HG03135 (cell line): ENCODE results near the gene ITGAL.
"Not testable (repeated sequence)": the region's sequence is repeated elsewhere in the genome, so short reads cannot be mapped to it uniquely, and the experiment has no call there.

Experiments used
- ATAC-seq: cut with Tn5 transposase; IDR thresholded peaks from one replicate; pipeline ENCODE4 v1.9.1; 2021; ENCODE audit warnings: mild to moderate bottlenecking, moderate library complexity; ENCODE audit not compliant: unreplicated experiment

ITGAL gene

DNA sequence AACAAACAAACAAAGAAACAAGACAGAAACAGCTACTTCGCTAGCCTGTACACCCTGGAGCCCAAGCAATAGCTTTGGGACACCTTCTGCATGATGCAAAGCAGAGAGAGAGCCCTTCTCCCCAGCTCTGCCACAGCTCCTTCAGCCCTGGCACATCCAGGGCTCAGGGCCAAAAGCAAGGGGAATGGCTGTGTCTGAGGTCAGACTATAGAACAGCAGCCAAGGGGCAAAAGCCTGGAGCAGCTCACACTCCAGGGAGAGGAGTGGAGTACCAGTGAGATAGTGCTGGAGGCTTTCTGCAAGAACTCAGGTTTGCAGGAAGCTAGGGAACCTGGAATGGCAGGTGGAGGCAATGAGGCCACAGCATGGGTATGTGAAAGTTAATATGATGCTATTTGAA lies 15.3 kb upstream of the ITGAL start:
- ATAC-seq: no peak

DNA sequence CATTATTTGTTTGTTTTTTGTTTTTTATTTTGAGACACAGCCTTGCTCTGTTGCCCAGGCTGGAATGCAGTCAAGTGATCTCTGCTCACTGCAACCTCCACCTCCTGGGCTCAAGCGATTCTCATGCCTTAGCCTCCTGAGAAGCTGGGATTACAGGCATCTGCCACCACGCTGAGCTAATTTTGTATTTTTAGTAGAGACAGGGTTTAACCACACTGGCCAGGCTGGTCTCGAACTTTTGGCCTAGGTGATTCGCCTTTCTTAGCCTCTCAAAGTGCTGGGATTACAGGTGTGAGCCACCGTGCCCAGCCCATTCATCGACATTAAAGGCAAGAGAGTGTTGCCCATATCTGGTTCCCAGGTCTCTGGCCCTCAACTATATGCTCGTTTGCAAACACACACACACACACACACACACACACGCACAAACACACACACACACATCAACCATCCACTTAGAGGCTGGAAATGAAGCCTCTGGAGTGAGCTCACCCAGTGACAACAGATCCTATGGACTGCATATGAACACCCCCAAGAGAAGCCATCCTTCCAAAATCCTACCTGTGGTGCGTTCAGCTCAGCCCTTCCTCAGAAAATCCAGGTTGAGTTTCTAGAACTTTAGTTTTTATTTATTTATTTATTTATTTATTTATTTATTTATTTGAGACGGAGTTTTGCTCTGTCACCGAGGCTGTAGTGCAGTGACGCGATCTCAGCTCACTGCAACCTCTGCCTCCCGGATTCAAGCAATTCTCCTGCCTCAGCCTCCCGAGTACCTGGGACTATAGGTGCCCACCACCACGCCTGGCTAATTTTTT lies 14.6 kb upstream of the ITGAL start:
- no peak for ATAC-seq

DNA sequence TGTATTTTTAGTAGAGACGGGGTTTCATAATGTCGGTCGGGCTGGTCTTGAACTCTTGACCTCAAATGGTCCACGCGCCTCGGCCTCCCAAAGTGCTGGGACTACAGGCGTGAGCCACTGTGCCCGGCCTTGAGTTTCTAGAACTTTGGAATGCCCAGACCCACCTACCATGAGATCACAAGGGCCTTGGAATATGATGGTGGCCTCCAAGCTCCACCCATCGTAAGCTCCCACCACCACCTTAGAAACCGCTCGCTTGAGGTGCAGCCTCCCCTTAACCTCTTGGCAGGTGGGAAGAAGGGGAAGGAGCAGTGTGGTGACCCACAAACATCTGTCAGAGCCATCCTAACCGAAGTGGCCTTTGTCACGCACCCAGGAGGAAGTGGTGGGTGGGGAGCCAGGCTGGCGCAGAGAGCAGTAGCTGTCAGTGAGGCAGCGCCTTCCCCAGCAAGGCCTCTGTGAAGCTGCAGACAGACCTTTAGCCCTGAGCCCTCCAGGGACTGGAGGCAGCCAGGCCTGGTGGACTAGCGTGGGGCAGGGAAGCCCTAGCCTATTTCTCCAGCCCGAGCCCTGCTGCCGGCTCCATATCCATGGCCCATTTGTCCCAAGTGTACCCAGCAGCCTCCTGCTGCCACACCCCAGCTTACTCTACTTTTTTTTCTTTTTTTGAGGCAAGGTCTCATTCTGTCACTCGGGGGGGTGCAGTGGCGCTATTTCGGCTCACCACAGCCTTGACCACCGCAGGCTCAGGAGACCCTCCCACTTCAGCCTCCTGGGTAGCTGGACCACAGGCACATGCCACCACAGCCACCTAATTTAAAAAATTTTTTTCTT lies 13.8 kb upstream of the ITGAL start:
- ATAC-seq: peak; percentile 74

DNA sequence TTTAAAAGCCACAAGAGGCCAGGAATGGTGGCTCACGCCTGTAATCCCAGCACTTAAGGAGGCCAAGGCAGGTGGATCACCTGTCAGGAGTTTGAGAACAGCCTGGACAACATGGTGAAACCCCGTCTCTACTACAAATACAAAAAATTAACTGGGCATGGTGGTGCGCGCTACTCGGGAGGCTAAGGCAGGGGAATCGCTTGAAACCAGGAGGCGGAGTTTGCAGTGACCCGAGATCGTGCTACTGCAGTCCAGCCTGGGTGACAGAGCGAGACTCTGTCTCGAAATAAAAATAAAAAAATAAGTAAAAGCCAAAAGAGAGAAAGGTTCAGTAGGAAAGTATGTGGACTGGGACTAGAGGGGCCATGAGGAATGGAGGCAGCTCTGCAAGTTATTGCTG lies 13.1 kb upstream of the ITGAL start:
- ATAC-seq: no peak

DNA sequence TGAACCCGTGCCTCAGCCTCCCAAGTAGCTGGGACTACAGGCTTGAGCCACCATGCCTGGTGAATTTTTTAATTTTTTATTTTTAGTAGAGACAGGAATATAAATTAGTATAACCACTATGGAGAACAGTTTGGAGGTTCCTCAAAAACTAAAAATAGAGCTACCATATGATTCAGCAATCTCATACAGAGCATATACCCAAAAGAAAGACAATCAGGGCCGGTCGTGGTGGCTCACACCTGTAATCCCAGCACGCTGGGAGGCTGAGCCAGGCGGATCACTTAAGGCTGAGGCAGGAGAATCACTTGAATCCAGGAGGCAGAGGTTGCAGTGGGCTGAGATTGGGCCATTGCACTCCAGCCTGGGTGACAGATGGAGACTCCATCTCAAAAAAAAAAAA lies 11.1 kb upstream of the ITGAL start:
- ATAC-seq: not testable (repeated sequence)

DNA sequence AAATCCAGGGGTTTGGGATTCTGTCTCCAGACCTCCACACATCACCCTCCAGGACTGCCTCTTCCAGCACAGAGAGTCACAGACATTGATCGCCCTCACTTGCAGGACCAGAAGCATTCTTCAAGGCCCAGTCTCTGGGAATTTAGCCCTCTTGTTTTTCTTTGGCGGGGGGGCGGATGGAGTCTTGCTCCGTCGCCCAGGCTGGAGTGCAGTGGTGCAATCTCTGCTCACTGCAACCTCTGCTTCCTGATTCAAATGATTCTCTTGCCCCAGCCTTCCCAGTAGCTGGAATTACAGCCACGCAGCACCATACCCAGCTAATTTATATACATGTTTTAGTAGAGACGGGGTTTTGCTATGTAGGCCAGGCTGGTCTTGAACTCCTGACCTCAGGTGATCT lies 8.5 kb upstream of the ITGAL start:
- ATAC-seq: no peak

DNA sequence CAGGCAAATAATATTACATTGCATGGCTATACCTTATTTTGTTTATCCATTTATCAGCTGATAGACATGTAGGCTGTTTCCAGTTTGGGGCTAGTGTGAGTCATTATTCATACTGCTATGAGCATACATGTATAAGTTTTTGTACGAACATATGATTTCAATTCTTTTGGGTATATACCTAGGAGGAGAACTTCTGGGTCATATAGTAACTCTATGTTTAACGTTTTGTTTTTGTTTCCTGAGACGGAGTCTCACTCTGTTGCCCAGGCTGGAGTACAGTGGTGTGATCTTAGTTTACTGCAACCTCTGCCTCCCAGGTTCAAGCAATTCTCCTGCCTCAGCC lies 2.4 kb upstream of the ITGAL start:
- no peak for ATAC-seq

DNA sequence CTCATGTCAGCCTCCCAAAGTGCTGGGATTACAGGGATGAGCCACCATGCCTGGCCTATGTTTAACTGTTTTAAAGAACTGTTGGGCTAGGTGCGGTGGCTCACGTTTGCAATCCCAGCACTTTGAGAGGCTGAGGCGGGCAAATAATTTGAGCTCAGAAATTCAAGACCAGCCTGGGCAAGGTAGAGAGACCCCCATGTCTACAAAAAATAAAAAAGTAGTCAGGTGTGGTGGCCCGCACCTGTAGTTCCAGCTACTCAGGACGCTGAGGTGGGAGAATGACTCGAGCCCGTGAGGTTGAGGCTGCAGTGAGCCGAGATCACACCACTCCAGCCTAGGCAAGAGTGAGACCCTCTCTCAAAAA lies 1.9 kb upstream of the ITGAL start:
- peak; percentile 4 for ATAC-seq

DNA sequence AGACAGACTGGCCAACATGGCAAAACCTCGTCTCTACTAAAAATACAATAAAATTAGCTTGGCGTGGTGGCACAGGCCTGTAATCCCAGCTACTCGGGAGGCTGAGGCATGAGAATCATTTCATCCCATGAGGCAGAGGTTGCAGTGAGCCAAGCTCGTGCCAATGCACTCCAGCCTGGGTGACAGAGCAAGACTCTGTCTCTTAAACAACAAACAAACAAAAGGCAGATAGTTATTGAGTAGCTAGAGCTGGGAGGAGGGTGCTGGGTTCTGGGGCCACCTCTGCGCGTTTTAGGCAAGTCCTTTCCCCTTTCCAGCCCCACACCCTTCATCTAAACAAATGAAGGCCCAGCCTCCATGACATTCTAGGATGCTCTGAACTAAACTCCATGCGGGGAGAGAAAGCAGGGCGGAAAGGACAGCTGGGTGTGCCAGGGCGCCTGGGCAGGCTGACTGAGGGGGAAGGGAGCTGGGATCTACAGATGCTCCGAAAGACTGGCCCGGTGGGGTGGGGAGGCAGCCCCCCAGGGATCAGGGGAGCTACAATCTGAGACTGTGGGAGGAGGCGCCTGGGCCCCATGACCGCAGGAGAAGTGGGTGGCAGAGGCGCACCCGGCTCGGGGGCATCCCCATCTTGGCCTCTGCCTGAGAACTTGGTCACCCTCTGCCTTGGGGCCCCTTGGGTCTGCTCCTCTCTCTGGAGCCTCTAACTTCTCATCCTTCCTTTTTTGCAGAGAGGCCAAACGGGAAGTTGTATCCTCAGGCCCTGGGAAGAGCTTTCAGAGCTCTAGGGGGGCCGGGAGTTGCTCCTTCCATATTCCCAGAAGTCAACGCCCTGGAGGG lies 910 bp downstream of the ITGAL start:
- no peak for ATAC-seq

DNA sequence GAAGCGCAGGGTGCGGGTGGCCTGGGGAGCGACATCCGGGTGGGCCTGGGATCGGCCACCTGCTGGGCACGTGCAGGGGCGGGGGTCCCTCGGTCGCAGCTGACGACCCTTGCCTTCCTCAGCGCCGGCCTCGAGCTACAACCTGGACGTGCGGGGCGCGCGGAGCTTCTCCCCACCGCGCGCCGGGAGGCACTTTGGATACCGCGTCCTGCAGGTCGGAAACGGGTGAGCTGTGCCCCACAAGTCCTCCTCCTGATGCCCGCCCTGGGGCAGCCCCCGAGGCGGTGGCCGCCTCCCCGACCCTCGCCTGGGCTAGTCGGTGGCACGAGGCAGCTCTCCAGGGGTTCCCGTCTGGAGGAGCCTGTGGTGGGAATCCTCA lies 1.5 kb downstream of the ITGAL start:
- ATAC-seq: no peak

DNA sequence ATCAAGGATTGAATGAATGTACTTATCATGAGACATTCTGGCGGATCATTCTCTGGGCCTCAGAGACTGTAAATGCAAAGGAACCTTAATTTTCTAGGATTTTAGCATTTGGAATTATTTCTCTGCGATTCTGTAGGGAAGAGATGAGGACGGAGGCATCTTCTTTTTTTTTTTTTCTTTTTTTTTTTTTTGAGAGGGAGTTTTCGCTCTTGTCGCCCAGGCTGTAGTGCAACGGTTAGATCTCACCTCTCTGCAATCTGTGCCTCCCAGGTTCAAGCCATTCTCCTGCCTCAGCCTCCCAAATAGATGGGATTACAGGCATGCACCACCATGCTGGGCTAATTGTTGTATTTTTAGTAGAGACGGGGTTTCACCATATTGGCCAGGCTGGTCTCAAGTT lies 2.1 kb downstream of the ITGAL start:
- no peak for ATAC-seq

DNA sequence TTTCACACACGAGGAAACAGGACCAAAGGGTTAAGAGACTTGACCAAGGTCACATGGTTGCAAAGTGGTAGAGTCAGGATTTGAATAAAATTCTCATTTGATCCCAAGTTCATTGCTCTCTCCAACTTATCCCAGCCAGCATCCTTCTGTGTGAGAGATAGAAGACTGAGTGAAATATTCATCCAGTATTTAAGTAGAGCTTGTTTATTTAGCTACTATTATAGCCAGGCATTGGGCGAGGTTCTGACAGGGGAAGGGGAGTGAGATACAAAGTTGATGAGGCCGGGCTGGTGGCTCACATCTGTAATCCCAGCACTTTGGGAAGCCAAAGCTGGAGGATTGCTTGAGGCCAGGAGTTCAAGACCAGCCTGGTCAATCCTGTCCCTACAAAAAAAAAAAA lies 4.4 kb downstream of the ITGAL start:
- ATAC-seq: no peak

DNA sequence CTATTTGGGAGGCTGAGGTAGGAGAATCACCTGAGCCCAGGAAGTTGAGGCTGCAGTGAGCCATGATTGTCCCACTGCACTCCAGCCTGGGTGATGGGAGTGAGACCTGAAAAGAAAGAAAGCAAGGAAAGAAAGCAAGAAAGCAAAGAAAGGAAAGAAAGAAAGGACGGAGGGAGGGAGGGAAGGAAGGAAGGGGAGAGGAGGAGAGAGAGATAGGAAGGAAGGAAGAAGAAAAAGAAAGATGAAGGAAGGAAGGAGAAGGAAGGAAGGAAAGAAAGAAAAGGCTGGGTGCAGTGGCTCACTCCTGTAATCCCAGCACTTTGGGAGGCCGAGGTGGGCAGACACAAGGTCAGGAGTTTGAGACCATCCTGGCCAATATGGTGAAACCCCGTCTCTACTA lies 5.2 kb downstream of the ITGAL start:
- not testable (repeated sequence) for ATAC-seq

DNA sequence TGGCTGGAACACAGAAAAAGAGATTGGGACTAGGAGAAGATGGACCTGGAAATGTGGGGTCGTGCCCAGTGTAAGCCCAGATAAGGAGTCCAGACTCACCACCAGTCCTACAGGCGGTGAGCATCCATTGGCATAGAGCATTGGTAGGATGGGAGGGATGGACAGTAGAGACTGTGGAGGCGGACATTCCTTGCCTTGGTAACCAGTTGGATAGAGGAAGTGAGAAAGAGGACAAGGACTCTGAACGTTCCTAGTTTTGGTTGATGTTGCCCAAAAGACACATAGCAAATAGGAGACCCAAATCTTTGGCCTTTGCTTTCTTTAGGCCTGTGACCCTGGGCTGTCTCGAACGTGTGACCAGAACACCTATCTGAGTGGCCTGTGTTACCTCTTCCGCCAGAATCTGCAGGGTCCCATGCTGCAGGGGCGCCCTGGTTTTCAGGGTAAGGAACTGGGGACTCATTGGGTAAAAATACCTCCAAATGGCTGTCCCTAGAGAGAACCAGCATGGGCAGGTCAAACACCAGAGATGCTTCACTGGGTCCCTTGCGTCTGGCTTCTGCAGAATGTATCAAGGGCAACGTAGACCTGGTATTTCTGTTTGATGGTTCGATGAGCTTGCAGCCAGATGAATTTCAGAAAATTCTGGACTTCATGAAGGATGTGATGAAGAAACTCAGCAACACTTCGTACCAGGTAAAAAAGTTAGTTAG lies 6.4 kb downstream of the ITGAL start:
- ATAC-seq: no peak

DNA sequence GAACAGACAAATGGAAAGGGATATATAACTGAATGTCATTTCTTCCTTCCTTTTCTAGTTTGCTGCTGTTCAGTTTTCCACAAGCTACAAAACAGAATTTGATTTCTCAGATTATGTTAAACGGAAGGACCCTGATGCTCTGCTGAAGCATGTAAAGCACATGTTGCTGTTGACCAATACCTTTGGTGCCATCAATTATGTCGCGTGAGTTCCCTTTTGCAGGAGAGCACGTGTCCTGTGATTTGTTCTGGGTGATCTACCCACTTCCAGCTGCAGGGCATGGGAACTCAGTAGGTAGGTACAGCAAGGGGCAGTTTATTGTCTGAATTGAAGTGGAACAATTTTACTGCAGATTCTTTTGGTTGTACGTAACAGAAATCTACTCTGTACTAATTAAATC lies 8.8 kb downstream of the ITGAL start:
- ATAC-seq: no peak

DNA sequence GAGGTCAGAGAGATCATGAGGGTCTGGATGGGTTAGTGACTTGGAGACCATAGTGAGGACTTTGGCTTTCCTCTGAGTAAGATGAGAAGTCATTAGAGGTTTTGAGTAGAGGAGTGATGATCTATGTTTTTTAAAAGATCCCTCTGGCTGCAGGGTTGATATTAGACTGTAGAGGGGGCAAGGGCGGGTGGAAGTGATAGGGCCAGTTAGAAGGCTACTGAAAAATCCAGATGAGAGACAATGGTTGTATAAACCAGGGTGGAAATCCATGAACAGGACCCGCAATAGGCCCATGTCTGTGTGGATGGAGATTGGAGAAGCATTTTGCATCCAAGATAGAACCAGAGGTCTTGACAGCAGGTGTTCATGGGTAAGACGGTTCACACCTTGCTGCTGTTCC lies 9.8 kb downstream of the ITGAL start:
- no peak for ATAC-seq

DNA sequence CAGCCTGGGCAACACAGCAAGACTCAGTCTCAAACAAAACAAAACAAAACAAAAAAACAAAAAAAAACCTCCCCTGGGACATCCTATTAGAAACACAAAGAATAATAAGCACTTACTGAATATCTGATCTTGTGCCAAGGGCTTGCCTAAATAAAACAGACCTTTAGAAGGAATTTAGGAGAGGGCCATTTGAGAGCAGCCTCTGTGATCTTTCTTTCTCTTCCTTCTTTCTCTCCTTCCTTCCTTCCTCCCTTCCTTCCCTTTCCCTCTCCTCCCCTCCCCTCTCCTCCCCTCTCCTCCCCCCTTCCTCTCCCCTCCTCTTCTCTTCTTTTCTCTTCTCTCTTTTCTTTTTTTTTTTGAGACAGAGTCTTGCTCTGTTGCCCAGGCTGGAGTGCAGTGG lies 12.3 kb downstream of the ITGAL start:
- ATAC-seq: no peak

DNA sequence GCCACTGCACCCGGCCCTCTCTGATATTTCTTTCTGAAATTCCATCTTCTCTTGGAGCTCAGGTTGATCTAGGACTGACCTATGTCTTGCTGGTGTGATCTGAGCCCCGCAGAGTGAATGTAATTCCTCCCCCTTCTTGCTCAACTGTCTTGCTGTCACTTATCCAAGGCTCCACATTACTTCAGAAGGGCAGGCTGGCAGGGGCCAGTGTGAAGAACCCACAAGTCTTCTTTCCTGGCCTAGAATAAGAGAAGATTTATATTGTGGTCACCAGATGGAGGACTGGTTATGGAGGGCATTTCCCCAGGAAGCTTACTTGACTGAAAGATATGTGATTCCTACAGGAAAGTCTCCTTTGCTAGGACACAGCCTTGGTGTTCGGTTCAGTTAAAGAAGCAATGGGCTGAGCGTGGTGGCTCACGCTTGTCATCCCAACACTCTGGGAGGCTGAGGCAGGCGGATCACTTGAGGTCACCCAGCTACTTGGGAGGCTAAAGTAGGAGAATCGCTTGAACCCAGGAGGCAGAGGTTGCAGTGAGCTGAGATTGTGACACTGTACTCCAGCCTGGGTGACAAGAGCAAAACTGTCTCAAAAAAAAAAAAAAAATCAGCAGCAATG lies 13.4 kb downstream of the ITGAL start:
- ATAC-seq: no peak

DNA sequence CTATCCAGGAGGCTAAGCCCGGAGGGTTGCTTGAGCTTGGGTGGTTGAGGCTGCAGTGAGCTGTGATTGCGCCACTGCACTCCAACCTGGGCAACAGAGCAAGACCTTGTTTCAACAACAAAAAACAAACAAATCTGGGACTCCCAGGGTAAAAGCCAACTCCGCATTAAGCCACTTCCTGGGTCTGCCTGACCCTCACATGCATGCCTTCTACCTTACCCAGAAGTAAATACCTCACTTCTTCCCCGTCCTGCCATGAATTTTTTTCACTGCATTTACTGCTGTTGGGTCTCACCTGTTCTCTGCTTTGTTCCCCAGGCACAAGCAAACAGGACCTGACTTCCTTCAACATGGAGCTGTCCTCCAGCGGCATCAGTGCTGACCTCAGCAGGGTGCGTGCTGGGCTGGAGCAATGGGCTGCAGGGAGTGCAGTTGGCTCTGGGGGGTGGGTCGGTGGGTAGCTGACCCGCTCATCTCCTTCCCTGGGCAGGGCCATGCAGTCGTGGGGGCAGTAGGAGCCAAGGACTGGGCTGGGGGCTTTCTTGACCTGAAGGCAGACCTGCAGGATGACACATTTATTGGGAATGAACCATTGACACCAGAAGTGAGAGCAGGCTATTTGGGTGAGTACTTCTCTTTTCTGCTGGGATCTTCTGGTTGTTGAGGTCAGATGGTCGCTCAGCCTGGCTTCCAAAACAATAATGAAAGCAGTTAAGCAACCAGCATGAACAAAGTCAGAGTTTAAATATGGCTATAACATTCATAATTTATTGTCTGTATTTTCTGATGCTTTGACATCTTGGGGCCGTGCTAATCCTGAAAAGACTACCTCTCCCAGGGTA lies 16.4 kb downstream of the ITGAL start:
- no peak for ATAC-seq

DNA sequence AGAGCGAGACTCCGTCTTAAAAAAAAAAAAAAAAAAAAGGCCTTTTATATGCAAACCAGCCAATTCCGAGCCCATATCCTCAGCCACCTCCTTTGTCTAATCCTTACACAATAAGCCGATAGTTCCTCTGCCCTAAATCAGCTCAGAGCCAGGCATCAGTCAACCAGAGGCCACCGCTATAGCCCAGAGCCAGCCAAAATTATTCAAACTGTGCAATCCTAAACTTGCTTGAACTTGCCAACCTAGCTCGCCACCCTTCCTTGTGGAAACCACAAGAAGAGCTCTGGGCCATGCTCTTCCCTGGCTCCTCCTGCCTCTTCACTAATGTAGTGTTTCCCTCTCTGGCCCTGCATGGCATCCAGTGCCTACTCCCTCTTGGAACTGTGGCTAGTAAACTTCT lies 17.7 kb downstream of the ITGAL start:
- no peak for ATAC-seq
